Suprapubic skin (tissue), 4 donors: ENCODE measurements around the gene LRCH1. TPM values are rescaled to one million over a fixed set of nuclear protein-coding genes. Genes with fewer than 3 reads are reported as not detected.

Experiments
- DNase-seq, 2 donors: peaks; one replicate each; pipeline ENCODE4 v3.0.0-alpha.2; 2019; ENCODE audit warnings: low spot score in 2 of 2
- H3K27ac ChIP-seq: fragments of 200-600 bp; sonication (generic); one replicate; pipeline ENCODE4 v1.5.1; 2019
- H3K27me3 ChIP-seq: fragments of 200-600 bp; sonication (generic); one replicate; pipeline ENCODE4 v1.5.1; 2019
- H3K36me3 ChIP-seq: fragments of 200-600 bp; sonication (generic); one replicate; pipeline ENCODE4 v1.5.1; 2019
- H3K4me1 ChIP-seq: fragments of 200-600 bp; sonication (generic); one replicate; pipeline ENCODE4 v1.5.1; 2019
- H3K4me3 ChIP-seq: fragments of 200-600 bp; sonication (generic); one replicate; pipeline ENCODE4 v1.5.1; 2019; ENCODE audit warnings: mild to moderate bottlenecking
- H3K9me3 ChIP-seq: fragments of 200-600 bp; sonication (generic); one replicate; pipeline ENCODE4 v1.5.1; 2019
- EP300 ChIP-seq: sonication (generic); formaldehyde crosslinking; IDR thresholded peaks from one replicate; pipeline ENCODE4 v1.6.1; 2017; ENCODE audit warnings: antibody characterized with exemption
- POLR2A ChIP-seq, 2 donors: fragments of 450-650 bp; IDR thresholded peaks; one replicate each; pipeline ENCODE4 v1.6.1; 2017; ENCODE audit warnings: antibody characterized with exemption in 2 of 2, mild to moderate bottlenecking in 2 of 2, moderate library complexity in 2 of 2
- POLR2AphosphoS5 ChIP-seq, 3 donors: sonication (generic); formaldehyde crosslinking; IDR thresholded peaks; one replicate each; pipeline ENCODE4 v1.6.1; 2017; ENCODE audit warnings: antibody characterized with exemption in 3 of 3
- WGBS: methylation state at CpG from one replicate; pipeline ENCODE4 v1.1.5; 2018; 5-methylcytosine and 5-hydroxymethylcytosine counted together
- total RNA-seq, 4 donors: library from RNA; depleted of rRNA; stranded (reverse); fragments of >200 nt; gene quantifications; one replicate each; pipeline ENCODE4 v1.1.0, GENCODE V29; 2016
- TF ChIP-seq, protein P1 (sequence below), 2 donors: fragments of 200-600 bp in 1 of 2; fragments of 450-650 bp in 1 of 2; sonication (generic) in 1 of 2; IDR thresholded peaks; one replicate each; pipeline ENCODE4 v1.5.1; 2016 to 2019; ENCODE audit warnings: antibody characterized with exemption in 2 of 2, mild to moderate bottlenecking in 1 of 2, moderate library complexity in 1 of 2

LRCH1 gene
- total RNA-seq, 4 donors from 2014 or later: 29.1 to 44.7 (median 34.9) TPM

DNA sequence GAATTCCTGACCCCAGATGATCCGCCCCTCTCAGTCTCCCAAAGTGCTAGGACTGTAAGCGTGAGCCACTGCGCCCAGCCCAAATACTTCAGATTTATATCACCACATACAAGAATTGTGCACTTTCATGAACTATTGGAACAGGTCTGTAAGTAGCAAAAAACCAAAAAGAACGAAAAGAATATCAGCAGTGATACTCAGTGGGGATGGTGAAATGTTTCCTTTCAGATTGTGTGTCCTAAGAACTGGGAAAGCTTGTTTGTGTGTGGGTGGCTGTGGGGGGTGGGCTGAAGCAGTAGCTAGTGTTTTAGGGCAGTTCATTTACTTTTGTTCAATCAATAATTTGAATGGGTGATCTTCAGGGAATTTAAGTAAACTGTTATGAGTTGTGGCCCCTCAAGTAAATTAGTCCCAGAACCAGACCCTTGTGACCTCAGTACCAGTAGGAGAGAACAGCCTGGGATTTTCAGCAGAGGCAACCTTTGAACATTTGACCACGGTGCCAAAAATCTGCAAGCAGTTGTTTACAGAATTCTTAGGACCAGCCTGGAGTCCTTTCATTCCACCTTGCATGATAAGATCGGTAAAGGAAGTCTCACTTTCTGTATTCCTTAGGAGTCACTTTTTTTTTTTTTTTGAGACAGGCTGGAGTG, 106.6 kb downstream of the LRCH1 start:
- DNase-seq: no peak
- Histone ChIP-seq H3K27ac (no peak overlapping the region), H3K9me3 (no peaks in the 10 kb centered on the region), H3K4me1 (peaks cover 27% of the 10 kb centered on the region), H3K4me3 (no peak overlapping the region), H3K27me3 (no peaks in the 10 kb centered on the region), H3K36me3 (no peaks in the 10 kb centered on the region)
- TF ChIP-seq EP300 (no peak), POLR2A (IDR thresholded peaks at IDR 0.05) (no peak), POLR2AphosphoS5 (IDR thresholded peaks at IDR 0.05) (no peak)
- TF ChIP-seq, protein P1, sequence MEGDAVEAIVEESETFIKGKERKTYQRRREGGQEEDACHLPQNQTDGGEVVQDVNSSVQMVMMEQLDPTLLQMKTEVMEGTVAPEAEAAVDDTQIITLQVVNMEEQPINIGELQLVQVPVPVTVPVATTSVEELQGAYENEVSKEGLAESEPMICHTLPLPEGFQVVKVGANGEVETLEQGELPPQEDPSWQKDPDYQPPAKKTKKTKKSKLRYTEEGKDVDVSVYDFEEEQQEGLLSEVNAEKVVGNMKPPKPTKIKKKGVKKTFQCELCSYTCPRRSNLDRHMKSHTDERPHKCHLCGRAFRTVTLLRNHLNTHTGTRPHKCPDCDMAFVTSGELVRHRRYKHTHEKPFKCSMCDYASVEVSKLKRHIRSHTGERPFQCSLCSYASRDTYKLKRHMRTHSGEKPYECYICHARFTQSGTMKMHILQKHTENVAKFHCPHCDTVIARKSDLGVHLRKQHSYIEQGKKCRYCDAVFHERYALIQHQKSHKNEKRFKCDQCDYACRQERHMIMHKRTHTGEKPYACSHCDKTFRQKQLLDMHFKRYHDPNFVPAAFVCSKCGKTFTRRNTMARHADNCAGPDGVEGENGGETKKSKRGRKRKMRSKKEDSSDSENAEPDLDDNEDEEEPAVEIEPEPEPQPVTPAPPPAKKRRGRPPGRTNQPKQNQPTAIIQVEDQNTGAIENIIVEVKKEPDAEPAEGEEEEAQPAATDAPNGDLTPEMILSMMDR (IDR thresholded peaks at IDR 0.05): no peak
- 93% methylated on average over 6 of the region's 6 CpGs for WGBS

DNA sequence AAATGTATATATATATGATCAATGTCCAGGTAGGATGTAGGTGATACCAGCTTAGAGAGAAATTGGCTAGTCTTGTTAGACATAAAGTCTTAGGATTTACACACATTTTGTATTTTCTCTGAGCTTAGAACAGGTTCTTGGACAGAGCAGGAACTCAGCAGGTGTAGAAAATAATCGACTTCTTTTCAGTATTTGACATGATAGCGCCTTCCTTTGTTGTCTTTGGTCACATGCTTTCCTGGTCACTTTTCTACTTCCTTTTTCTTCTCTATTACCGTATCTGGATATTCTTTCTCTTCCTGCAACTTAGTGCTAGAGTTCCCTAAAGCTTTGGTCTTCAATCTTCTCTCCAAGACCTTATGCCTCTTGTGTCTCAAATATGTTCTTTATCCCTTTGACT, 107.4 kb downstream of the LRCH1 start:
- Histone ChIP-seq H3K27me3 (no peaks in the 10 kb centered on the region), H3K9me3 (no peaks in the 10 kb centered on the region), H3K4me3 (no peak overlapping the region), H3K27ac (no peak overlapping the region), H3K36me3 (no peaks in the 10 kb centered on the region), H3K4me1 (peaks cover 21% of the 10 kb centered on the region)
- no peak for DNase-seq
- WGBS: 72% methylated on average over 3 of the region's 3 CpGs
- TF ChIP-seq POLR2A (IDR thresholded peaks at IDR 0.05) (no peak), POLR2AphosphoS5 (IDR thresholded peaks at IDR 0.05) (no peak), EP300 (no peak)
- TF ChIP-seq, protein P1 (IDR thresholded peaks at IDR 0.05): no peak

DNA sequence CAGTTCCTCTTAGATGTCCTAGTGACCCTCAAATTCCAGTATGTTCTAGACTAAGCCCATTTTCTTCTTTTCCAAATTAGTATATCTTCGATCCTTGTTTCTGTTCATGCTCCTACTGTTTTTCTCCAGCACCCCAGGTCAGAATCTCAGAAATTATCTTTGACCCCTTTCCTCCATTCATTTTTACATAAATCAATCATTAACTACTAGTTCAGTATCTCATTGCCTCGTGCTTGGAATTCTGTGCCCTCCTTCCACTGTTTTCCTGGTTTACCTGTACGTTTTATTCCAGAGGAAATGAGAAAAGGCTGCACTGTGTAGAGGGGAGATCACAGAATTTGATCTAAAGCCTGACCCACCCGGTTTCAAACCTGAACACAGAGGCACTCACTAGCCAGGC, 107.9 kb downstream of the LRCH1 start:
- H3K9me3 ChIP-seq: no peaks in the 10 kb centered on the region
- H3K27me3 ChIP-seq: no peaks in the 10 kb centered on the region
- 88% methylated on average over 4 of the region's 4 CpGs for WGBS
- no peak for DNase-seq
- no peak overlapping the region for H3K27ac ChIP-seq
- H3K4me3 ChIP-seq: no peak overlapping the region
- H3K36me3 ChIP-seq: no peaks in the 10 kb centered on the region
- H3K4me1 ChIP-seq: peaks cover 21% of the 10 kb centered on the region
- TF ChIP-seq POLR2AphosphoS5 (IDR thresholded peaks at IDR 0.05) (no peak), POLR2A (IDR thresholded peaks at IDR 0.05) (no peak), EP300 (no peak)
- TF ChIP-seq, protein P1 (IDR thresholded peaks at IDR 0.05): no peak

DNA sequence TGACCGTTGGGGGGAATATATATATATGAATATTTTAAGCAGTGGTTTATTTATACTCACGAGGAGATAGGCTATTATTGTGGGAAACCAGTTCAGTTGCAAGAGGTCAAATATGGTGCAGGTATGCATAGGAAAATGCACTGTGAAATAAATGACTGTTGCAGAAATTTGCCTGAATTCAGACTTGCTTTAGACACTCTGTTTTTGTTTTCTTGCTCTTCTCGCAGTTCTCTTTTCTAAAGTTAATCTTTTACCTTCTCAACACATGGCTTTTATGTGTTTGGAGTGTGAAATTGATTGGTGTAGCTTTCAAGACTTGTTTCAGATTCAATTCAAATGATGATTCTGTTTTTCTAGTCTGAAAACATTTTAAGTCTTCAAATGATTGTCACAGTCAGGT, 109.7 kb downstream of the LRCH1 start:
- WGBS: 86% methylated on average over 3 of the region's 3 CpGs
- DNase-seq: no peak
- no peak overlapping the region for H3K4me3 ChIP-seq
- H3K27me3 ChIP-seq: no peaks in the 10 kb centered on the region
- TF ChIP-seq POLR2AphosphoS5 (IDR thresholded peaks at IDR 0.05): no peak
- TF ChIP-seq EP300: no peak
- TF ChIP-seq, protein P1 (IDR thresholded peaks at IDR 0.05): no peak
- no peak for TF ChIP-seq POLR2A (IDR thresholded peaks at IDR 0.05)
- H3K4me1 ChIP-seq: peaks cover 26% of the 10 kb centered on the region
- no peaks in the 10 kb centered on the region for H3K36me3 ChIP-seq
- H3K9me3 ChIP-seq: no peaks in the 10 kb centered on the region
- H3K27ac ChIP-seq: no peak overlapping the region

DNA sequence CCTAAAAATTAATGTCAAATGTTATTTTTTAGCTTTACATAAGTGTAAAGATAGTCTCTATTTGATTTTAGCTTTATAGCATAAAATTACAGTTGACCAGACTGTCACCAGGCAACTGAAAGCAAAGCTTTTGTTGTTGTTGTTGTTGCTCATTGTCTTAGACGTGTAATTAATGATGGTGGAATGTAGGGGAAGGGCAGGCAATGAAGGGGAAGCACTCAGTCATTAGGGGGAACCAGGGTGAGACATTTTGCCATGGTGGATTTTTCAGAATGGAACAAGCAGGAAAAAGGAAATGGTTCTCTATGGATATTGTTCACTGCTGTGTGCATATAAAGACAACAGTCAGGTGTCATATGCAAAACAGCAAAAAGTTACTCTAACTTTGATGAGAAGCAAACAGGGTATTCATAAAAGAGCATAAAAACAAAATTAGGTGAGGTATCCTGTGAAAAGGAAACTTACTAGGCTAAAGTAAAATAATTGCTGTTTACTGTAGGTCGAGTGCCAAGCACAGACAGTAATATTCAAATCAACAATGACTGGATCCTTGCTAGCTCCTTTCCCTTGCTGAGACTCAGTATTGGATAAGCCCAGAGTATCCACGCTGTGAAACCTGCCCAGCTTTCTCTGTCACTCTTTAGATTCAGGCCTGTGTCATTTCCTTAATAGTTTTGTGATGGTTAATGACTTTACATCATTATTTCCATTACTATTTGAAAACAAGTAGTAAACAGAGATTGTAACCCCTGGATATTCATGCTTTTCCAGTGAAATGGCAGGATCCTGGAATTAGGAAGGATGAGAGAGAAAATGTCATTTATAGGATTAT, 110.5 kb downstream of the LRCH1 start:
- Histone ChIP-seq H3K4me1 (peaks cover 32% of the 10 kb centered on the region), H3K27ac (no peak overlapping the region), H3K27me3 (no peaks in the 10 kb centered on the region), H3K9me3 (no peaks in the 10 kb centered on the region), H3K4me3 (no peak overlapping the region), H3K36me3 (no peaks in the 10 kb centered on the region)
- TF ChIP-seq EP300: no peak
- TF ChIP-seq, protein P1 (IDR thresholded peaks at IDR 0.05): no peak
- no peak for TF ChIP-seq POLR2A (IDR thresholded peaks at IDR 0.05)
- no peak for TF ChIP-seq POLR2AphosphoS5 (IDR thresholded peaks at IDR 0.05)
- DNase-seq: no peak
- WGBS: 37% methylated on average over 3 of the region's 3 CpGs
